Panc1 (cell line): ENCODE results near the gene TMC4. TPM values are rescaled to one million over a fixed set of nuclear protein-coding genes. Genes with fewer than 3 reads are reported as not detected.
A peak's percentile ranks its signal among the peaks of the same experiment; 100 is the strongest.

Experiments used
- ATAC-seq: fragments of 200-7000 bp; cut with Tn5 transposase; 2 replicates; pipeline ENCODE4 v1.9.1; 2020; ENCODE audit warnings: mild to moderate bottlenecking, moderate library complexity
- BruUV-seq: library from RNA; stranded (reverse); fragments of 400-500 nt; replicated peaks from 2 replicates; lab custom pipeline; 2021; lab: Mats Ljungman, UMichigan
- CTCF ChIA-PET: fragments of 300-600 bp; sonication (Branson Sonifier 250); formaldehyde crosslinking; loops from one replicate; lab custom pipeline; 2022; ENCODE audit warnings: antibody characterized with exemption; lab: Charles Lee
- POLR2A ChIA-PET: fragments of 300-600 bp; sonication (Branson Sonifier 250); formaldehyde crosslinking; loops from one replicate; lab custom pipeline; 2022; ENCODE audit warnings: antibody characterized with exemption; lab: Charles Lee
- DNase-seq: peaks from one replicate; pipeline ENCODE4 v3.0.0-alpha.2; 2010; ENCODE audit warnings: low read depth, low spot score
- H3K27ac ChIP-seq: 2 replicates; pipeline ENCODE4 v1.5.1; 2011; ENCODE audit warnings: mild to moderate bottlenecking, low read length, inconsistent platforms
- H3K27me3 ChIP-seq: fragments of 200-500 bp; sonication (Bioruptor generic); 2 replicates; pipeline ENCODE4 v1.6.0; 2014; ENCODE audit warnings: low read length, inconsistent platforms; ENCODE audit not compliant: control insufficient read depth, insufficient read depth
- H3K36me3 ChIP-seq: fragments of 200-500 bp; sonication (Bioruptor generic); 2 replicates; pipeline ENCODE4 v1.5.1; 2014; ENCODE audit warnings: inconsistent platforms, mild to moderate bottlenecking, low read length, moderate library complexity; ENCODE audit not compliant: control insufficient read depth, insufficient read depth
- H3K4me1 ChIP-seq: 2 replicates; pipeline ENCODE4 v1.5.1; 2011; ENCODE audit warnings: inconsistent platforms, mild to moderate bottlenecking, low read length, moderate library complexity; ENCODE audit not compliant: control insufficient read depth, insufficient read depth
- H3K4me3 ChIP-seq, 2 experiments: 2 replicates each; pipeline ENCODE4 v1.5.1; 2011 to 2012; ENCODE audit warnings: low read depth in 2 of 2, low read length in 2 of 2, mild to moderate bottlenecking in 2 of 2, inconsistent platforms in 1 of 2, moderate library complexity in 1 of 2
- H3K9me3 ChIP-seq: fragments of 200-500 bp; sonication (Bioruptor generic); 2 replicates; pipeline ENCODE4 v1.5.1; 2014; ENCODE audit warnings: low read depth, mild to moderate bottlenecking, inconsistent platforms, low read length, moderate library complexity; ENCODE audit not compliant: control insufficient read depth, insufficient read depth
- CTCF ChIP-seq: fragments of 450-650 bp; IDR thresholded peaks from 2 replicates; pipeline ENCODE4 v1.5.1; 2017; ENCODE audit warnings: mild to moderate bottlenecking
- POLR2AphosphoS5 ChIP-seq: IDR thresholded peaks from 2 replicates; pipeline ENCODE4 v1.6.1; 2012; ENCODE audit warnings: mild to moderate bottlenecking, low read depth, low read length, moderate library complexity
- REST ChIP-seq, 2 experiments: IDR thresholded peaks; 2 replicates each; pipeline ENCODE4 v1.6.1; 2011 to 2012; ENCODE audit warnings: low read depth in 2 of 2, control low read depth in 1 of 2, low read length in 1 of 2, mild to moderate bottlenecking in 1 of 2, moderate library complexity in 1 of 2; ENCODE audit not compliant: insufficient read depth in 1 of 2
- SIN3A ChIP-seq: IDR thresholded peaks from 2 replicates; pipeline ENCODE4 v1.6.1; 2012; ENCODE audit warnings: low read depth, mild to moderate bottlenecking, low read length, moderate library complexity, borderline replicate concordance; ENCODE audit not compliant: insufficient read depth
- TCF7L2 ChIP-seq: IDR thresholded peaks from 2 replicates; pipeline ENCODE4 v1.6.1; 2011; ENCODE audit warnings: mild to moderate bottlenecking, low read depth, low read length, inconsistent platforms
- in situ Hi-C: cut with HindIII; loops from 2 replicates; pipeline ENCODE4 v1.10.0; 2016; ENCODE audit warnings: low sequenced_read_pairs, low pct_unique_long_range_greater_than_20kb
- intact Hi-C: fragments of 100-400 bp; cut with micrococcal nuclease; formaldehyde crosslinking; loops from one replicate; pipeline ENCODE4 v1.10.0; 2022; ENCODE audit not compliant: unreplicated experiment
- total RNA-seq: library from RNA; stranded (reverse); gene quantifications from one replicate; pipeline ENCODE4 v1.2.1, GENCODE V29; 2021; ENCODE audit not compliant: unreplicated experiment

The TMC4 gene
- total RNA-seq, 1 experiment from 2014 or later, result 5.1 TPM

GRCh38 chr19:54152878-54153524, 20.0 kb downstream of the TMC4 start:
- Histone ChIP-seq H3K9me3 (no peaks in the 10 kb centered on the region), H3K36me3 (peaks cover 22% of the 10 kb centered on the region), H3K27ac (no peak overlapping the region), H3K4me1 (peaks cover 18% of the 10 kb centered on the region), H3K27me3 (no peaks in the 10 kb centered on the region), H3K4me3 (no peak overlapping the region)
- intact Hi-C loops, result no loop called here
- no peak for TF ChIP-seq CTCF
- no peak for TF ChIP-seq TCF7L2
- peak; percentile 22; the same call in 1 of the 2 replicates for TF ChIP-seq POLR2AphosphoS5
- in situ Hi-C loops, result no loop called here
- BruUV-seq, result no TSS peak
- CTCF ChIA-PET, result no interaction called here
- DNase-seq (no peak), ATAC-seq (no peak)
- POLR2A ChIA-PET, result no interaction called here

- ChIA-PET POLR2A (no interaction called here), CTCF (no interaction called here)
- intact Hi-C loops, result no loop called here
- H3K27me3 ChIP-seq, result no peaks in the 10 kb centered on the region
- no peak overlapping the region for H3K4me3 ChIP-seq
- H3K36me3 ChIP-seq, result peaks cover 22% of the 10 kb centered on the region
- DNase-seq (no peak), ATAC-seq (no peak)
- TF ChIP-seq TCF7L2, result no peak
- no peak for TF ChIP-seq SIN3A
- no peak for TF ChIP-seq REST (IDR thresholded peaks at IDR 0.05; ENCODE audit: insufficient read depth in 1 of 2, low read depth in 2 of 2, low read length in 1 of 2)
- no peak for TF ChIP-seq POLR2AphosphoS5
- no peak for TF ChIP-seq CTCF
- no peak overlapping the region for H3K27ac ChIP-seq
- peaks cover 15% of the 10 kb centered on the region for H3K4me1 ChIP-seq
- in situ Hi-C loops, result no loop called here
- no peaks in the 10 kb centered on the region for H3K9me3 ChIP-seq
- BruUV-seq, result no TSS peak
Observed at GRCh38 chr19:54152267-54152666, 20.7 kb downstream of the TMC4 start.
